Cardiac fibroblast (primary cell): Measurements from ENCODE around the gene ROBO4.

ENCODE experiments used
- DNase-seq, 2 donors: peaks; one replicate each; pipeline versions ENCODE4 v3.0.0 to v3.0.0-alpha.2; 2010; ENCODE audit warnings: low read depth in 2 of 2
- H3K4me3 ChIP-seq, 2 donors: replicated peaks in 1 of 2; 1 replicate in 1 of 2; 2 replicates in 1 of 2; pipeline ENCODE4 v1.5.1; 2011; ENCODE audit warnings: low read depth in 2 of 2, low read length in 2 of 2, mild to moderate bottlenecking in 2 of 2, moderate library complexity in 1 of 2
- TF ChIP-seq, protein P1 (sequence below): IDR thresholded peaks from one replicate; pipeline ENCODE4 v1.5.1; 2011; ENCODE audit warnings: low read depth, mild to moderate bottlenecking, low read length, inconsistent platforms

The ROBO4 gene

DNA sequence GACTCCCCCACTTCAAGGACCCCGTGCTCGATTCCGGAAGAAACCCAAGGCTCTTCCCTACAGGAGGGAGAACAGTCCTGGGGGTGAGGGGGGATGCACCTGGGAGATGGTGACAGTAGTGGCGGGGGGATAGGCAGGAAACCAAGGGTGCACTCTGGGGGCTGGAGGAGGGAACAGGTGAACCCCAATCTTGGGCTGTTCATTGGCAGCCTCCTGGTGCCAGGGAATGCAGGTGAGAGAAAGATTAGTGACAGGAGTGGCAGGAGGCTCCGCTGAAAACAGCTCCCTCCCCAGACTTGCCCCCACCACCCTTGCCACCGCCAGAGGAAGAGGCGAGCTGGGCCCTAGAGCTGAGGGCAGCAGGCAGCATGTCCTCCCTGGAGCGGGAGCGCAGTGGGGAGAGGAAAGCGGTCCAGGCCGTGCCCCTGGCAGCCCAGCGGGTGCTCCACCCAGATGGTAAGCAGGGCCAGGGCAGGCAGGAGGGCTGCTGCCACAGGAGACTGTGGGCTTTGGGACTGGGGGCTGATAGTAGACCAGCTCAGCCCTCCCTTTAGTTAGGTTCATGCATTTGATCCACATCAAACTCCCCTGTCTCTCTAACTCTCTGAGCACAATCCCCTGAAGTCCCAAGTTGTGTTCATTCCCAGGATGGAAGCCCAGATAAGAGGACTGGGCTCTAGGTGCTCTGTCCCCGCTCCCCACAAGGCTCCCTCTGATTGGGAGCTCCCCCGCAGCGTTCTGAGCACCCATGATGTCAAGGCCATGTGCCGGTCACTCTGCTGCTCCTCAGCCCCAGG, 18.0 kb downstream of the ROBO4 start:
- no peak overlapping the region for H3K4me3 ChIP-seq
- TF ChIP-seq, protein P1, sequence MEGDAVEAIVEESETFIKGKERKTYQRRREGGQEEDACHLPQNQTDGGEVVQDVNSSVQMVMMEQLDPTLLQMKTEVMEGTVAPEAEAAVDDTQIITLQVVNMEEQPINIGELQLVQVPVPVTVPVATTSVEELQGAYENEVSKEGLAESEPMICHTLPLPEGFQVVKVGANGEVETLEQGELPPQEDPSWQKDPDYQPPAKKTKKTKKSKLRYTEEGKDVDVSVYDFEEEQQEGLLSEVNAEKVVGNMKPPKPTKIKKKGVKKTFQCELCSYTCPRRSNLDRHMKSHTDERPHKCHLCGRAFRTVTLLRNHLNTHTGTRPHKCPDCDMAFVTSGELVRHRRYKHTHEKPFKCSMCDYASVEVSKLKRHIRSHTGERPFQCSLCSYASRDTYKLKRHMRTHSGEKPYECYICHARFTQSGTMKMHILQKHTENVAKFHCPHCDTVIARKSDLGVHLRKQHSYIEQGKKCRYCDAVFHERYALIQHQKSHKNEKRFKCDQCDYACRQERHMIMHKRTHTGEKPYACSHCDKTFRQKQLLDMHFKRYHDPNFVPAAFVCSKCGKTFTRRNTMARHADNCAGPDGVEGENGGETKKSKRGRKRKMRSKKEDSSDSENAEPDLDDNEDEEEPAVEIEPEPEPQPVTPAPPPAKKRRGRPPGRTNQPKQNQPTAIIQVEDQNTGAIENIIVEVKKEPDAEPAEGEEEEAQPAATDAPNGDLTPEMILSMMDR, result no peak
- DNase-seq, result no peak

DNA sequence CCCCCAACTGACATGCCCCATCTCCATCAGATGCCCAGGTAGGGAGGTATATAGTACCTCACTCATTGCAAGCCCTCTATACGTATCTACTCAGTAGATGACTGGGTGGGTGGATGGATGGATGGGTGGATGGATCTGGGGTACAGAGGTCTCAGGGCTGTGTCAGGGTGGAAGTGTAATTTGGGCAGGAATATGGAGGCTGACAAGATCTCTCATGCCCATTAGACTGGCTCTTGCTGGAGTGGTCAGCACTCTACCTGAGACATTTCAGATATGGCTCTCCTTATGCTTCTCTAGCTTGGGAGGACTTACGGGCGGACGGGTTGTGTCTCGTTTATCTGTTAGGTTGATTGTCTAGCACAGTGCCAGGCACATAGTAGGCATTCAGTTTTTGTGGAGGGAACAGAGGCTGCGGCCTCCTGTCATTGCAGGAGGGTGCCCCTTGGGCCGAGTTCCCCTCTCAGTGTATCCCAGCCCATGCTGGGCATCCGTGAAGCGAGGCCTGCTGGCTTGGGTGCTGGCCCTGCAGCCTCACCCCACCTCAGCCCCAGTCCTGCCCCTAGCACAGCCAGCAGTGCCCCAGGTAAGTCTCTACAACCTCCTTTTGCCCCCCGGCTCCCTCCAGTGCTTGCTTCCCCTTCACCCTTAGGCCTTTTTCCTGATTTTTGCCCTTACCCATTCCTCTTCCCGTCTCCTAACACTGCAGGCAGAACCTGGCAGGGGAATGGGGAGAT, 18.7 kb downstream of the ROBO4 start:
- TF ChIP-seq, protein P1, result no peak
- DNase-seq, result no peak
- H3K4me3 ChIP-seq, result no peak overlapping the region

DNA sequence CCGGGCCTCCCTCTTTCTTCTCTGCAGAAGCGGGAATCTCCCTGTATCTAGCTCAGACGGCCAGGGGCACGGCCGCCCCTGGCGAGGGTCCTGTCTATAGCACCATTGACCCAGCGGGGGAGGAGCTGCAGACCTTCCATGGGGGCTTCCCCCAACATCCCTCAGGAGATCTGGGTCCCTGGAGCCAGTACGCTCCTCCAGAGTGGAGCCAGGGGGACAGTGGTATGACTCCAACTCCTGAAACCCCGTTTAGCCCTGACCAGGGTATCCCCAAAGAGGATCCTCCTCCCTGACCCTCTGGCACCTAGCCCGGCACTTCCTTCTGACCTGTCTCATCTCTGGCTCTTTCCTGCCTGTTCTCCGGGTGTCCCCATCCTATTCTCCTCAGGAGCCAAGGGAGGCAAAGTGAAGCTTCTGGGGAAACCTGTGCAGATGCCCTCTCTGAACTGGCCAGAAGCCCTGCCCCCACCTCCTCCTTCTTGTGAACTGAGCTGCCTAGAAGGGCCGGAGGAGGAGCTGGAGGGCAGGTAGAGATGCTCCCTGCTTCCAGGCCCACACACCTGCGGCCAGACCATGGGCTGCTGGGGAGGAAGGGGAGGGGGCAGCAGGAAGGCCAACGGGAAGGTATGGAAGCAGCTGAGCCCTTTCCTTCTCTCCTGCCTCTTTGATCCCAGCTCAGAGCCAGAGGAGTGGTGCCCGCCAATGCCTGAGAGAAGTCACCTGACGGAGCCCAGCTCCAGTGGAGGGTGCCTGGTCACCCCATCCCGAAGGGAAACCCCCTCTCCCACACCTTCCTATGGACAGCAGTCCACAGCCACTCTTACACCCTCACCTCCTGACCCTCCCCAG, 19.5 kb downstream of the ROBO4 start:
- H3K4me3 ChIP-seq, result no peak overlapping the region
- TF ChIP-seq, protein P1, result no peak
- DNase-seq, result no peak

DNA sequence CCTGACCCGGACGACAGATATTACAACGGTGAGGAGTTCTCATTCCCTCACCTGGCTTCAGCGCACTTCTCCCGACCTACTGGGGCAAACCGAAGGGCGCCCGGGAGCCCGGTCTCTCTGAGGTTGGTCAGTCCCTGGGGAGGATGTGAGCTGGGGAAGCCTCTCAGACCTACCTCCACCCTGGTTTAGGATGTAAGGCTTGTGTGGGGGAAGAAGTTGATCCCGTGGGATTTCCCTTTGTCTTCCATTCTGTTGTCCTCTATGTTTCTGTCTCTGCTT, 20.1 kb downstream of the ROBO4 start:
- TF ChIP-seq, protein P1, result no peak
- no peak for DNase-seq
- peak overlapping the region; percentile 63 to 68 for H3K4me3 ChIP-seq

DNA sequence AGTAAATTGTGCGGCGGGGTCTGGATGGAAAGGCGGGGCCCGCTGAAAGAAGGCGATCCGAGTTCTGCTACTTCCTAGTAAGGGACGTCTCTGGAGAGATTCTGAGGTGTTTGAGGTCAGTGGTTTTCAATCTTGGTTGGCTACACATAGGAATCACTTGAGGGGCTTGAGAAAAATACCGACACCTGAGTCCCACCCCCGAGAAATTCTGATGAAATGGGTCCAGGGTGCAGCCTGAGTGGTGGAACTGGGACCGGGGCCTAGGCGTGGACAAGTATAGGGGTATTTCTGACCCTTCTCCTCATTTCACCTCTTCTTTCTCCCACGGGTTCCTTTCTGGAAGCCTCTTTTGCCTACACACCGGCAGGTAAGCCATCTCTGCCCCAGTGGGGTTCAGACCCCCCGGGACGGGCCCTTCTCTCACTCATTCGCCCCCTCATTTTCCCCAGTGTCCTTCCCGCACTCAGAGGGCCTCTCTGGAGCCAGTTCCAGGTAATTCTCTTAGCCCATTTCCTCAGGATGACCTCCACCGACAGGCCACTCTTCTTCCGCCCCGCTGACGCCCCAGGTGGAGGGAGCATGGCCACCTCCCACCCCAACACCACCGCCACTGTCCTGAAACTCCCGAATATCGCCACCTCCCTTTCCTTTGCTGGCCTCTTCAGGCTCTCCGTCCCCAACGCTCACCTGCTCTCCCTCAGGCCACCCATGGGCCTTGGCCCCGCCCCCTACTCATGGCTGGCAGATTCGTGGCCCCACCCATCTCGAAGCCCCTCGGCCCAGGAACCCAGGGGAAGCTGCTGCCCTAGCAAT, 20.6 kb downstream of the ROBO4 start:
- peak overlapping the region; percentile 63 to 68 for H3K4me3 ChIP-seq
- DNase-seq, result no peak
- TF ChIP-seq, protein P1, result no peak
